ENCODE measurements around the gene SLC4A5.

SLC4A5 gene, protein sequence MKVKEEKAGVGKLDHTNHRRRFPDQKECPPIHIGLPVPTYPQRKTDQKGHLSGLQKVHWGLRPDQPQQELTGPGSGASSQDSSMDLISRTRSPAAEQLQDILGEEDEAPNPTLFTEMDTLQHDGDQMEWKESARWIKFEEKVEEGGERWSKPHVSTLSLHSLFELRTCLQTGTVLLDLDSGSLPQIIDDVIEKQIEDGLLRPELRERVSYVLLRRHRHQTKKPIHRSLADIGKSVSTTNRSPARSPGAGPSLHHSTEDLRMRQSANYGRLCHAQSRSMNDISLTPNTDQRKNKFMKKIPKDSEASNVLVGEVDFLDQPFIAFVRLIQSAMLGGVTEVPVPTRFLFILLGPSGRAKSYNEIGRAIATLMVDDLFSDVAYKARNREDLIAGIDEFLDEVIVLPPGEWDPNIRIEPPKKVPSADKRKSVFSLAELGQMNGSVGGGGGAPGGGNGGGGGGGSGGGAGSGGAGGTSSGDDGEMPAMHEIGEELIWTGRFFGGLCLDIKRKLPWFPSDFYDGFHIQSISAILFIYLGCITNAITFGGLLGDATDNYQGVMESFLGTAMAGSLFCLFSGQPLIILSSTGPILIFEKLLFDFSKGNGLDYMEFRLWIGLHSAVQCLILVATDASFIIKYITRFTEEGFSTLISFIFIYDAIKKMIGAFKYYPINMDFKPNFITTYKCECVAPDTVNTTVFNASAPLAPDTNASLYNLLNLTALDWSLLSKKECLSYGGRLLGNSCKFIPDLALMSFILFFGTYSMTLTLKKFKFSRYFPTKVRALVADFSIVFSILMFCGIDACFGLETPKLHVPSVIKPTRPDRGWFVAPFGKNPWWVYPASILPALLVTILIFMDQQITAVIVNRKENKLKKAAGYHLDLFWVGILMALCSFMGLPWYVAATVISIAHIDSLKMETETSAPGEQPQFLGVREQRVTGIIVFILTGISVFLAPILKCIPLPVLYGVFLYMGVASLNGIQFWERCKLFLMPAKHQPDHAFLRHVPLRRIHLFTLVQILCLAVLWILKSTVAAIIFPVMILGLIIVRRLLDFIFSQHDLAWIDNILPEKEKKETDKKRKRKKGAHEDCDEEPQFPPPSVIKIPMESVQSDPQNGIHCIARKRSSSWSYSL

DNA sequence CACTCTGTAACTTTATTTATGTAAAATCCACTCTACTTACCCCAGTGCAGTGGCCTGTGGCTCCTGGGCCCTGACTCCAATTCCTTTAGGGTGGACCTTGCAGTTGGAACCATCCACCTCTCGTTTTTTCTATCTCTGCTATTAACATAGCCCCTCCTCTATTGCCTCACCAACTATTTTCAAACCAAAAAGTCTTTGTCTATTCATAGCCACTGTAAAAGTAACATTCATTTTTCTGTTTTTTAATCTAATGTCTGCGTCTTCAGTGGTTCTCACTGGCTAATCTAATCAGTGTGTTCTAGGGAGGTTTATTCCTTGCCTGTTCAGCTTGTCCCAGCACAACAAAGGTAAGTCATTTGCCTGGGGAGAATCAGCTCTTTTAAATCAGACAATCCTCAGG lies at the start of gene SLC4A5:
Gene SLC4A5 (minus strand): TSS at position 101 of the 400 bp plus-strand sequence. CDS start 28,393 bp downstream, outside the sequence.
- no peak for DNase-seq

DNA sequence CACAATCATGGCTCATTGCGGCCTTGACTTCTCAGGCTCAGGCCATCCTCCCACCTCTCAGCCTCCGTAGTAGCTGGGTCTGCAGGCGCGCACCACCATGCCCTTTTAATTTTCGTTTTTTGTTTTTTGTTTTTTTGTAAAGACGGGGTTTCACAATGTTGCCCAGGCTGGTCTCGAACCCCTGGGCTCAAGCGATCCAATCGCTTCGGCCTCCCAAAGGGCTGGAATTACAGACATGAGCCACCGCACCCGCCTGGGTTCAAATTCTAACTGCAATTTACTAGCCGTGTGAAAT lies 49.2 kb upstream of the SLC4A5 start:
- DNase-seq, result no peak

DNA sequence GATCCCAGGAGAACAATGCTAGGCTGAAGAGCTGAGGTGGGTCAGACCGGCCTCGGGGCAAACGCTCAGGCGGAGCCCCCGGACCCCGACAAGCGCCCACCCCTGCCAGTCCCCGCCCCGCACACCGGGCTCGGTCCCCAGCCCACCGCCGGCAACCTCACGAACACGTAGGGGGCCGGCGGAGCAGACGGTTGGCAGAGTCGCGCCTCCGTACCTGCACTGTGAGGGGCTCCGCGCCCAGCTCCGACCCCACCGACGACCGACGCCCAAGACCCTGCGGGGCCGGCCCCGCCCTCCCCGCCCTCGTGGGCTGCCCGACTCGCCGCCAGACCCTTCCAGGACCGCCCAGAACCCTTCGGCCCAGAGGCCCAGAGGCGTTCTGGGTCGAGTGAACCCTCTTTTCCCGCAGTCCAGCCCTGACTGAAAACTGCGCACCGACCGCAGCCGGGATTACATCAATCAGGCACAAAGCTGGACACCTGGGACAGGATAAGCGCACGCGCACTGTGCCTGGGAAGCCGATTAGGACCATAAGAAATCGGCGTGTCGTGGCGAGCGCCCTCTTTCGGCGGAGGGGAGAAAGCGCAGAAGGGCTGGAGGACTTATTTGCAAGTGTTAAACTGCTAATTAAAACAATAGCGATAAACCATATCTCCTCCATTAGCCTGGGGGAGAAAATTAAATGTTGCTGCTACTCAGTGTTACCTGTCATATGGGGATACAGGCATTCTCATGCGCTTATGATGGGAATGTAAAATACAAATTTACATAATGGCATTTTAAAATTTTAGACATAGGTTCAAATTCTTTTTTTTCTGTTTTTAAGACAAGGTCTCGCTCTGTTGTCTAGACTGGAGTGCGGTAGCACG lies 48.6 kb upstream of the SLC4A5 start:
- peak; percentile 84 for DNase-seq

GRCh38 chr2:74391209-74391579 lies 48.0 kb upstream of the SLC4A5 start:
- DNase-seq, result peak; percentile 48

GRCh38 chr2:74390606-74391005 lies 47.4 kb upstream of the SLC4A5 start:
- DNase-seq, result no peak

DNA sequence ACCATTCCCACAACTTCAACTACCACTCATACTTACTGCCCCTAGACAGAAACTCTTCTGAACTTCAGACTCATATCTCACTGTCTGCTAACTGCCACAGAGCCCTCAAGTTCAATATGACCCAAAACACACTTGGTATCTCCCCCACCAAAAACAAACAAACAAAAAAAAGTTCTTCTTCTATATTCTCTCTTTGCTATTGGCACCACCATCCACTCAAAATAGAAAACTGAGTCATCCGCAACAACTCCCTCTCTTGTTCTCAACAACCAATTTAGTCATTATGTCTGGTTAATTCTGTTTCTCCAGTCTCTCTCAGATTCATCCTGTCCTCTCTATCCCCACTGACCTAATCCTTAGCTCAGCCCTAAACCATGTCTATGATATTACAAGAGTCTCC lies 44.1 kb upstream of the SLC4A5 start:
- no peak for DNase-seq

GRCh38 chr2:74385396-74385795 lies 42.2 kb upstream of the SLC4A5 start:
- DNase-seq, result no peak

- DNase-seq, result peak; percentile 41
These were observed 40.8 kb upstream of the SLC4A5 start for GRCh38 chr2:74384051-74384450.

DNA sequence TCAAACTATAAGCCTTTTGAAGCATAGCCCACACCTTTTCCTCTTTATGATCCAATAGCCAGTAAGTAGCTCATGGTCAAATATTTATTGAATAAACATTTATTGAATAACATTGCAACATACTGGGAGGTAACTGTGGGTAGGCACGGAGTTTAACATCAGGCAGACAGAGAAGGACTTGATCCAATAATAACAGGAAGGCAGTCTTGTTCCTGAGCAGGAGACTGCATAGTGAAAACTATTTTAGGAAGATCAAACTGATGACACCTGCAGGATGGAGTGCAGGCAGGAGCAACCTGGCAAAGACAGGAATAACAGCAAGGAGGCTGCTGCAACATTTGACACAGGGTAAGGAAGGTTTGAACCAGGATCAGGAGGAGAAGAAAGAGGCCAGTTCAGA lies 40.0 kb upstream of the SLC4A5 start:
- DNase-seq, result peak; percentile 37

- DNase-seq, result no peak
These were observed 38.5 kb upstream of the SLC4A5 start for GRCh38 chr2:74381751-74382150.

DNA sequence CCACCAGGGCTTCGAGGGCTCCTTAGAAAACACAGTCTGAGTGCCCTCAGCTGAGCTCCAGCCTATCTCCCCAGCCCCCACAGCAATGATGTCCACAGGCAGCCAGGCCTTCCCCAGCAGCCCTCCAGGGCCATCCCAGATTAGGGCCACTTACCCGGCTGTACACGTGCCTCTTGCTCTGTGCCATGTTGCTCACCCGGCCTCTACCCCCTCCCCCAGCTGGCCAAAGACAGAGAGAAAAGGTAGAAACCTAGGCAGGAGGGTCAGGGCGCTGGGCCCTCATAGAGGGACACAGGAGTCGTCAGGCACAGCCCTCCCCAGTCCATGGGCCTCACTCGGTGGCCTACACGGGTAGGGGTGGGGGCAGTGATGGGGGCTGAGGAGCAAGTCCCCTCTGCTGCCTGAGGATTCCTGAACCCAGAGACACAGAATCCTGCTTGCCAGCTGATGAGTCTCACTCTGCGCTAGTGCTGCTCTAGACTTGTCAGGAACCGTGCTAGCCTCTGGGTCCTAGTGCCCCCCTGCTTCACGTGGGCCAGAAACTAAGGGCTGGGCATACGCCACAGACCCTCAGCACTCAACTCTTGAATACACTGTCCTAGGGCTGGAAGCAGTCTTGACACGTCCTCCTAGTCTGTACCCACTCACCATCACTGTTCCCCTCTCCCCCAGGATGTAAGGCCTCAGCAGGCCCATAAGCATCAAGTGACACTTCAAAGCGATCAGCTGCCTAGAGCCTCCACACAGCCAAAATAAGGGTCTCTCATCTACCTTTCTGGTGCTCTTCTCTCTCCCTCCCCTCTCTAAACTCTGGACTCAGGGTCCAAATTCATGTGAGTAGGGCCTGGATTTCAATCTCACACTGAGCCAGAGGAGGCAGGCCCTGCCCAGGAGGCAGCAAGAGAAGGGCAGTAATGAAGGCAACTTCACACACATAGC lies 36.9 kb upstream of the SLC4A5 start, which contains the start of gene DCTN1:
Gene DCTN1 (minus strand): TSS at position 461 of the 939 bp plus-strand sequence. CDS start 274 bp downstream, at position 187.
- peak; percentile 65 for DNase-seq

DNA sequence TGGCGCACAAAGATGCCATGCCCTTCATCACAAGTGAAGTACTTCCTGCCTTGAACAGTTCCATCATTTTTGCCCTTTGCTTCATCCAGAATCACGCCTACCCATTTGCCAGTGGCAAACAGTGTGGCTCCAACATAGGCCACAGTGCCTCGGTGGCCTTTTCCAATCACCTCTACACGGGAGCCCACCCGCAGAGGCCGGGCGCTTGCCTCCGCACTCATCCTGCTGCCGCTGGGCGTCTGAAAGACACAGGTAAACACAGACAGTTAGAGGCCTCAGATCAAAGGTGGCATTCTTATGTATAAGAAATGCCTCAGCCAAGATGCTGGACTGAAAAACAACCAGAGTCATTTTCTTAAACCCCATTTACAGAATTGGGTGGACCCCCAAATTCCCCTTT lies 34.8 kb upstream of the SLC4A5 start:
- no peak for DNase-seq

GRCh38 chr2:74375838-74376237 lies 32.6 kb upstream of the SLC4A5 start:
- no peak for DNase-seq

- peak; percentile 68 for DNase-seq
These were observed 31.4 kb upstream of the SLC4A5 start for GRCh38 chr2:74374509-74375205.

GRCh38 chr2:74373985-74374384 lies 30.8 kb upstream of the SLC4A5 start:
- no peak for DNase-seq

DNA sequence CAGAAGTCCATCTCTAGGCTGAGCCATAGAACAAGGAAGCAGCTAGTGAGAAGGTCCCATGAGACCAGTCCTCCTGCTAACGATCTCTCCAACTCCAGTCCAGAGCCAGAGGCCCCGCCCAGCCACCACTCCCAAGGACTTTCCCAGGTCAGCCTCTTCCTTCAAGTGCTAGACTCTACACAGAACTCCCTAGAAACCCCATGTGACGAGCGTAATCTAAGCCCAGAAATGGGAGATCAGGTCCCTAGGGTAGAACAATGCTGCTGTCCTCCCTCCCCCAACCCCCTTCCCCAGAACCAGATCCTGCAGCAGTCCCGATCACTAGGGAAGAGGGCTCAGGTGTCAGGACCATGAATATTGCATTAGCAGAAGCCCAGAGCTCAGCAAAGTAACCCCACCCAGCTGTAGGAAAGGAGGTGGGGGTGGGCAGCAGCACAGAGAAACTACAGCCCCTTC lies 30.0 kb upstream of the SLC4A5 start:
- DNase-seq, result no peak

- DNase-seq, result no peak
These were observed 29.5 kb upstream of the SLC4A5 start for GRCh38 chr2:74372674-74373073.

- no peak for DNase-seq
These were observed 28.2 kb upstream of the SLC4A5 start for GRCh38 chr2:74371421-74371820.

DNA sequence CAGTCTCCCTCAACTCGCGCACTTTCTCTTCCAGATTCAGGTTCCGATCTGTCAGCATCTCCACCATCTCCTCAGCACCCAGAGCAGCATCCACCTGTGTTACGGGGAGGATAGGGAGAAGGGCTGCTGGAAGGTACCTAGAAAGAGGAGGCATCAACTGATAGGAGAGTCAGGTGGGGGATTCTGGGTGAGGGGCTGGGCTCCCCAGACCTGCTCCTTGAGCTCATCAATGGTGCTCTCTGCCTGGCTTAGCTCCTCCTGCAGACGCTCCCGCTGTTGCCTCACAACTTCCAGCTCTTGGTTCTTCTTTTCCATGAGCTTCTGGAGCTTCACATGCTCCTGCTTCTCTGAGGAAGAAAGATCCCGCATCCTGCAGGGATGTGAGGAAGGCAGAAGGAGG lies 26.8 kb upstream of the SLC4A5 start:
- DNase-seq, result no peak

DNA sequence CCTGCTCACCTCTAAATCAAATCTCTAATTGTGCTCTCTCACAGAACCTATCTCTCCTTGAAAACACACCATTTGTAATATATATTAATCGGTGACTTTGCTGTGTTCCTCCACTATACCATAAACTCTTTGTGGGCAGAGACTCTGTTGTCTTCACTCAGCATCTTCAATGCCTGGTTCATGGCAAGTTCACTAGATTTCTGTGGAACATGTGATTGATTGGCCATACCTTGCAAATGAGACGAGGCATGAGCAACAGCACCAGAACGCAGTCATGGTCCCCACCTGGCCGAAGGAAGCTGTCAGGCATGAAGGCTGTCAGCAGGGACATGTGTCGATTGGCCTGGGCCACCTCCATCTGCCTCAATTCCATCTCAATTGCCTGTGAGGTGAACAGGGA lies 25.3 kb upstream of the SLC4A5 start:
- no peak for DNase-seq

- no peak for DNase-seq
These were observed 24.6 kb upstream of the SLC4A5 start for GRCh38 chr2:74367789-74368188.

Data from EL (cell line).